SU-DHL-6 (cell line): ENCODE measurements around the gene NREP.

Source experiments
- H2AFZ ChIP-seq: fragments of 200-600 bp; sonication (generic); 2 replicates; pipeline ENCODE4 v1.6.1; 2014; ENCODE audit warnings: low read depth, mild to moderate bottlenecking, moderate library complexity, mixed read lengths, antibody characterized with exemption, low read length; ENCODE audit not compliant: severe bottlenecking
- H3F3A ChIP-seq: fragments of 200-600 bp; shearing (Covaris generic); 2 replicates; pipeline ENCODE4 v1.6.0; 2016; ENCODE audit warnings: antibody characterized with exemption, mild to moderate bottlenecking; ENCODE audit not compliant: insufficient read depth
- H3K27ac ChIP-seq: fragments of 200-600 bp; sonication (generic); 2 replicates; pipeline ENCODE4 v1.5.1; 2016; ENCODE audit warnings: low read depth, mild to moderate bottlenecking, low read length, moderate library complexity, mixed read lengths
- H3K27me3 ChIP-seq: fragments of 200-600 bp; sonication (generic), shearing (Covaris generic); 2 replicates; pipeline ENCODE4 v1.6.0; 2014; ENCODE audit warnings: mild to moderate bottlenecking, low read length
- H3K36me3 ChIP-seq: fragments of 200-600 bp; sonication (generic); 2 replicates; pipeline ENCODE4 v1.6.1; 2014; ENCODE audit warnings: mild to moderate bottlenecking, low read length, mixed read lengths
- H3K4me2 ChIP-seq: fragments of 300-600, 200-600 bp; shearing (Covaris generic), sonication (generic); 2 replicates; pipeline ENCODE4 v1.6.0; 2014; ENCODE audit warnings: low read length, low read depth, mild to moderate bottlenecking; ENCODE audit not compliant: poor library complexity, severe bottlenecking
- H3K4me3 ChIP-seq: fragments of 200-600 bp; sonication (generic); 2 replicates; pipeline ENCODE4 v1.5.1; 2014; ENCODE audit warnings: antibody characterized with exemption, low read length, mild to moderate bottlenecking, mixed read lengths; ENCODE audit not compliant: insufficient read depth, poor library complexity, severe bottlenecking
- H3K79me2 ChIP-seq: fragments of 200-600 bp; sonication (generic); 2 replicates; pipeline ENCODE4 v1.6.1; 2014; ENCODE audit warnings: mild to moderate bottlenecking, low read length, moderate library complexity; ENCODE audit not compliant: insufficient read depth
- H3K9ac ChIP-seq: fragments of 200-600 bp; sonication (generic); 2 replicates; pipeline ENCODE4 v1.7.0; 2014; ENCODE audit warnings: mild to moderate bottlenecking, low read length
- H3K9me2 ChIP-seq: fragments of 200-600 bp; sonication (generic); replicated peaks from 2 replicates; pipeline ENCODE4 v1.6.1; 2014; ENCODE audit warnings: low read length; ENCODE audit not compliant: insufficient read depth
- H3K9me3 ChIP-seq: fragments of 200-600 bp; sonication (generic); 2 replicates; pipeline ENCODE4 v1.6.1; 2014; ENCODE audit warnings: low read length, mixed read lengths; ENCODE audit not compliant: insufficient read depth
- H4K20me1 ChIP-seq: fragments of 200-600 bp; sonication (generic); 2 replicates; pipeline ENCODE4 v1.6.1; 2014; ENCODE audit warnings: low read depth, mild to moderate bottlenecking, antibody characterized with exemption, low read length, moderate library complexity, mixed read lengths
- CTCF ChIP-seq: fragments of 200-600 bp; sonication (generic); IDR thresholded peaks from one replicate; pipeline ENCODE4 v1.5.1; 2017; ENCODE audit warnings: antibody characterized with exemption, mild to moderate bottlenecking, low read length, moderate library complexity; ENCODE audit not compliant: insufficient read depth, poor library complexity, severe bottlenecking
- EZH2phosphoT487 ChIP-seq: fragments of 200-600 bp; sonication (generic), shearing (Covaris generic); conservative IDR thresholded peaks from 2 replicates; pipeline ENCODE4 v1.6.1; 2018; ENCODE audit warnings: mild to moderate bottlenecking, antibody characterized with exemption, low read length, moderate library complexity, mixed read lengths

Gene NREP

GRCh38 chr5:111734013-111734412 is 23.0 kb downstream of the NREP start:
- H3K36me3 ChIP-seq = no peaks in the 10 kb centered on the region

GRCh38 chr5:111733571-111733970 is 23.4 kb downstream of the NREP start:
- Histone ChIP-seq H3K9ac (no peak overlapping the region), H3K27me3 (no peaks in the 10 kb centered on the region), H3K79me2 (no peaks in the 10 kb centered on the region), H4K20me1 (no peaks in the 10 kb centered on the region), H2AFZ (no peak overlapping the region), H3K27ac (no peak overlapping the region), H3F3A (no peaks in the 10 kb centered on the region), H3K36me3 (no peaks in the 10 kb centered on the region), H3K9me2 (no peaks in the 10 kb centered on the region), H3K4me3 (no peak overlapping the region), H3K9me3 (no peaks in the 10 kb centered on the region), H3K4me2 (no peak overlapping the region)
- TF ChIP-seq CTCF (no peak), EZH2phosphoT487 (no peak)

More at GRCh38 chr5:111734013-111734412, 23.0 kb downstream of the NREP start:
- Histone ChIP-seq H3K9ac (no peak overlapping the region), H3K9me2 (no peaks in the 10 kb centered on the region), H3K9me3 (no peaks in the 10 kb centered on the region), H3K4me2 (no peak overlapping the region), H3F3A (no peaks in the 10 kb centered on the region), H3K27me3 (no peaks in the 10 kb centered on the region), H2AFZ (no peak overlapping the region), H4K20me1 (no peaks in the 10 kb centered on the region), H3K4me3 (no peak overlapping the region), H3K27ac (no peak overlapping the region), H3K79me2 (no peaks in the 10 kb centered on the region)
- TF ChIP-seq EZH2phosphoT487 (no peak), CTCF (no peak)

- Histone ChIP-seq H3K4me2 (no peak overlapping the region), H3K9ac (no peak overlapping the region), H3K27ac (no peak overlapping the region), H4K20me1 (no peaks in the 10 kb centered on the region), H3K4me3 (no peak overlapping the region), H3K9me2 (no peaks in the 10 kb centered on the region), H3K27me3 (no peaks in the 10 kb centered on the region), H3K79me2 (no peaks in the 10 kb centered on the region), H3F3A (no peaks in the 10 kb centered on the region), H2AFZ (no peak overlapping the region), H3K36me3 (no peaks in the 10 kb centered on the region), H3K9me3 (no peaks in the 10 kb centered on the region)
- TF ChIP-seq EZH2phosphoT487 (no peak), CTCF (no peak)
These were observed 25.4 kb downstream of the NREP start for GRCh38 chr5:111731638-111732037.
